PC-3 (cell line): ENCODE data around the gene ATXN7L3.
A peak's percentile ranks its signal among the peaks of the same experiment; 100 is the strongest.

Source experiments
- EZH2phosphoT487 ChIP-seq: fragments of 300-600 bp; sonication (generic); IDR thresholded peaks from 2 replicates; pipeline ENCODE4 v1.6.1; 2018; ENCODE audit warnings: mild to moderate bottlenecking, antibody characterized with exemption, low read length, borderline replicate concordance
- TF ChIP-seq, protein P1 (sequence below): fragments of 300-600 bp; sonication (generic); conservative IDR thresholded peaks from 2 replicates; pipeline ENCODE4 v1.5.1; 2017; ENCODE audit warnings: antibody characterized with exemption, low read depth, mild to moderate bottlenecking, low read length

DNA sequence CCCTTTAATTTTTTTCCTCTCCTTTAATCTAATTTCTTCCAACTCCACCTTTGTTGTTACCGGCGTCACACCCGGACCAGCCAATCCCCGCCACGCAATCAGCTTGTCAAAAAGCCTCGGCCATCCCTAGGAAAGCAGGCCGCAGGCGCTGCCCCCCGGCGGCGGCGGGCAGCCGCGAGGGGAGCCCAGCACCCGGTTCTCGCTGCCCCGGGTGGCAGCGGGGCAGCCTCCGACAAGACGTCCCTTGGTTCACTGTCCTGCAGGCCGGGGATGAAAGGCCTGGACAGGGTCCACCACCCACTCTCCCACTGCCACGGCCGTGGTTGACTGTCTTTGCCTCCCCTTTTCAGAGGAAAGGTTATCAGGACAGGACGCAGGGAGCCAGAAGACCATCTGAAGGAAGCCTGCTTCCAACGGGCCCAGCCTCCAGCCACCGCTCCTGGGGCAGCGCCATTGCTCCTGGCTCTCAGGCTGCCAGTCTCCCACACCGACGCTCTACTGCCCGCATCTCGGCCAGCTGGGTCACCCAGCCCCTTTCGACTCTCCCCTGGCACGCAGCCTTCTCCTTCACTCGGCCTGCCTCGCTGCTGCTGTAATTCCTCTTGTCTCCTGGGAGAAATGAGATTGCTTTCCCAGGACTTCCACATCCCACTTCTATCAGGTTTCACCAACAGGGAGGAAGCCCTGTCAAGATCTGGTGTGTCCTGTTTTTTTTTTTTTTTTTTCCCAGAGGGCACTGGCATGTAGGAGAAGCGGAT is 22.6 kb upstream of the ATXN7L3 start:
- TF ChIP-seq, protein P1, sequence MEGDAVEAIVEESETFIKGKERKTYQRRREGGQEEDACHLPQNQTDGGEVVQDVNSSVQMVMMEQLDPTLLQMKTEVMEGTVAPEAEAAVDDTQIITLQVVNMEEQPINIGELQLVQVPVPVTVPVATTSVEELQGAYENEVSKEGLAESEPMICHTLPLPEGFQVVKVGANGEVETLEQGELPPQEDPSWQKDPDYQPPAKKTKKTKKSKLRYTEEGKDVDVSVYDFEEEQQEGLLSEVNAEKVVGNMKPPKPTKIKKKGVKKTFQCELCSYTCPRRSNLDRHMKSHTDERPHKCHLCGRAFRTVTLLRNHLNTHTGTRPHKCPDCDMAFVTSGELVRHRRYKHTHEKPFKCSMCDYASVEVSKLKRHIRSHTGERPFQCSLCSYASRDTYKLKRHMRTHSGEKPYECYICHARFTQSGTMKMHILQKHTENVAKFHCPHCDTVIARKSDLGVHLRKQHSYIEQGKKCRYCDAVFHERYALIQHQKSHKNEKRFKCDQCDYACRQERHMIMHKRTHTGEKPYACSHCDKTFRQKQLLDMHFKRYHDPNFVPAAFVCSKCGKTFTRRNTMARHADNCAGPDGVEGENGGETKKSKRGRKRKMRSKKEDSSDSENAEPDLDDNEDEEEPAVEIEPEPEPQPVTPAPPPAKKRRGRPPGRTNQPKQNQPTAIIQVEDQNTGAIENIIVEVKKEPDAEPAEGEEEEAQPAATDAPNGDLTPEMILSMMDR = peak; percentile 36
- TF ChIP-seq EZH2phosphoT487 = no peak
